Keratinocyte (primary cell): Measurements from ENCODE around the gene TSFM.

Source experiments
- EZH2 ChIP-seq: IDR thresholded peaks from one replicate; pipeline ENCODE4 v1.6.1; 2012; ENCODE audit warnings: inconsistent platforms, mild to moderate bottlenecking, low read length, moderate library complexity
- TF ChIP-seq, protein P1 (sequence below), 3 experiments: IDR thresholded peaks in 1 of 3; conservative IDR thresholded peaks in 1 of 3; optimal IDR thresholded peaks in 1 of 3; 2 replicates in 2 of 3; 3 replicates in 1 of 3; pipeline versions ENCODE3 to v1.5.1; 2011; ENCODE audit warnings: low read length in 3 of 3, mild to moderate bottlenecking in 3 of 3, moderate library complexity in 2 of 3, control low read depth in 1 of 3, inconsistent platforms in 1 of 3; ENCODE audit not compliant: insufficient read depth in 2 of 3; ENCODE audit errors: extremely low read depth in 1 of 3

DNA sequence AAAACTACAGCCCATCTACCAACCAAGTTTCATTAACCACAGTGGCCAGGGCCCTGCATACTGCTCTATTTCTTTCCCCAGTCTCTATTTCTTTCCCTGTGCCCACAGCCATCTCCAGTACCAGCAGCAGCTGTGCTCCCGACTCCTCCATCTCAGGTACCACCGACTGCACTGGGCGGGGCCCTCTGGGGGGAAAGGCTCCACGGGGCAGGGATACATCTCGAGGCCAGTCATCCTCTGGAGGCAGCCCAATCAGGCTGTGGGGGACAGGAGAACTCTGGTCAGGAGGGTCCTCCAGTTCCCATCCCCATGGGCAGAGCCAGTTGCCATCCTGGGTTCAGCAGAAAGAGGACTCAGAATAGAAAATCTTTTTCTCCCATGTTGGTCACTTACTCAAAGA, 33.5 kb upstream of the TSFM start:
- TF ChIP-seq, protein P1, sequence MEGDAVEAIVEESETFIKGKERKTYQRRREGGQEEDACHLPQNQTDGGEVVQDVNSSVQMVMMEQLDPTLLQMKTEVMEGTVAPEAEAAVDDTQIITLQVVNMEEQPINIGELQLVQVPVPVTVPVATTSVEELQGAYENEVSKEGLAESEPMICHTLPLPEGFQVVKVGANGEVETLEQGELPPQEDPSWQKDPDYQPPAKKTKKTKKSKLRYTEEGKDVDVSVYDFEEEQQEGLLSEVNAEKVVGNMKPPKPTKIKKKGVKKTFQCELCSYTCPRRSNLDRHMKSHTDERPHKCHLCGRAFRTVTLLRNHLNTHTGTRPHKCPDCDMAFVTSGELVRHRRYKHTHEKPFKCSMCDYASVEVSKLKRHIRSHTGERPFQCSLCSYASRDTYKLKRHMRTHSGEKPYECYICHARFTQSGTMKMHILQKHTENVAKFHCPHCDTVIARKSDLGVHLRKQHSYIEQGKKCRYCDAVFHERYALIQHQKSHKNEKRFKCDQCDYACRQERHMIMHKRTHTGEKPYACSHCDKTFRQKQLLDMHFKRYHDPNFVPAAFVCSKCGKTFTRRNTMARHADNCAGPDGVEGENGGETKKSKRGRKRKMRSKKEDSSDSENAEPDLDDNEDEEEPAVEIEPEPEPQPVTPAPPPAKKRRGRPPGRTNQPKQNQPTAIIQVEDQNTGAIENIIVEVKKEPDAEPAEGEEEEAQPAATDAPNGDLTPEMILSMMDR (optimal IDR thresholded peaks at IDR 0.05 in 1 of 3, IDR thresholded peaks at IDR 0.05 in 1 of 3, conservative IDR thresholded peaks at IDR 0.05 in 1 of 3; ENCODE audit: extremely low read depth in 1 of 3, insufficient read depth in 2 of 3, low read length in 3 of 3), result no peak
- no peak for TF ChIP-seq EZH2
